ENCODE measurements around the gene FAM161B. TPM values are rescaled to one million over a fixed set of nuclear protein-coding genes. Genes with fewer than 3 reads are reported as not detected.

The FAM161B gene
- total RNA-seq, 1 donor from 2014 or later, result 3.8 TPM

DNA sequence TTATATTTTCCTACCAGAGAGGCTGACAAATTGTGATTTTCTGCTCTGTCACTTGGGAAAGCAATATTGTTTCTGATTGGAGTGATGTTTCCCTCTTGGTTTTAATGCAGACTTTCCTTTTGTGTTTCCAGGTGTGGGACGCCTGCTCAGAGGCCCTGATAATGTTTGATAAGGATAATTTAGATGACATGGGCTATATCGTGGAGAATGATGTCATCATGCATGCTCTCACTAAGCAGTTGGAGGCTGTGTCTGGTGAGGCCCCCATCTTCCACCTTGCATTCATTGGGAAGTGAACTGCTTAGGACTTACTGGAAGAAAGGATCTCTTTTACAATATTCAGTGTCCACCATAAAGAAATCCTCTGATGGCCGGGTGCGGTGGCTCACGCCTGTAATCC is 5.8 kb upstream of the FAM161B start:
- DNase-seq (no peak), ATAC-seq (no peak)
- intact Hi-C loops (cut with DNase I), result no loop called here
- no peak overlapping the region for H3K27ac ChIP-seq
- peaks cover 74% of the 10 kb centered on the region for H3K36me3 ChIP-seq
- TF ChIP-seq, protein P1, sequence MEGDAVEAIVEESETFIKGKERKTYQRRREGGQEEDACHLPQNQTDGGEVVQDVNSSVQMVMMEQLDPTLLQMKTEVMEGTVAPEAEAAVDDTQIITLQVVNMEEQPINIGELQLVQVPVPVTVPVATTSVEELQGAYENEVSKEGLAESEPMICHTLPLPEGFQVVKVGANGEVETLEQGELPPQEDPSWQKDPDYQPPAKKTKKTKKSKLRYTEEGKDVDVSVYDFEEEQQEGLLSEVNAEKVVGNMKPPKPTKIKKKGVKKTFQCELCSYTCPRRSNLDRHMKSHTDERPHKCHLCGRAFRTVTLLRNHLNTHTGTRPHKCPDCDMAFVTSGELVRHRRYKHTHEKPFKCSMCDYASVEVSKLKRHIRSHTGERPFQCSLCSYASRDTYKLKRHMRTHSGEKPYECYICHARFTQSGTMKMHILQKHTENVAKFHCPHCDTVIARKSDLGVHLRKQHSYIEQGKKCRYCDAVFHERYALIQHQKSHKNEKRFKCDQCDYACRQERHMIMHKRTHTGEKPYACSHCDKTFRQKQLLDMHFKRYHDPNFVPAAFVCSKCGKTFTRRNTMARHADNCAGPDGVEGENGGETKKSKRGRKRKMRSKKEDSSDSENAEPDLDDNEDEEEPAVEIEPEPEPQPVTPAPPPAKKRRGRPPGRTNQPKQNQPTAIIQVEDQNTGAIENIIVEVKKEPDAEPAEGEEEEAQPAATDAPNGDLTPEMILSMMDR (IDR thresholded peaks at IDR 0.05), result no peak
- H3K9me3 ChIP-seq, result no peaks in the 10 kb centered on the region
- no peaks in the 10 kb centered on the region for H3K27me3 ChIP-seq
- H3K4me1 ChIP-seq, result peaks cover 8% of the 10 kb centered on the region
- no peak overlapping the region for H3K4me3 ChIP-seq

DNA sequence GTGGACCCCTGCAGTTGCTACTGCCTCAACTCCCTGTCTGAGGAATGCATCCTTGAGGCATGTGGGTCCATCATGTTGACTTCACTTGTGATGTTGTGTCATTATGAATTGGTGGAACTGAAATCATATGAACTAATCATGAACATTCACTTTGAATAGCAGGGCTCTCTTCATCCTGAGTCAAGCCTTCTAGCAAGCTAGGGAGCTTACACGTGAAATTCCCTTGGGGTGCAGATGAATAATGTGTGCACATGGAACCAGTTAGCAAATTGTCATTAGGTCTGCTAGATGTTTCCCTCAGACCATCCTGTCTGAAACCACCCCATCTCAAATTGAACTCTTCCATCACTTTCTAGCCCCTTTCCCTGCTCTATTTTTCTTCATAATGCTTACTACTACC is 3.8 kb upstream of the FAM161B start:
- Histone ChIP-seq H3K27ac (no peak overlapping the region), H3K9me3 (no peaks in the 10 kb centered on the region), H3K4me1 (peaks cover 15% of the 10 kb centered on the region), H3K36me3 (peaks cover 54% of the 10 kb centered on the region), H3K4me3 (no peak overlapping the region), H3K27me3 (no peaks in the 10 kb centered on the region)
- TF ChIP-seq, protein P1 (IDR thresholded peaks at IDR 0.05), result no peak
- no peak for ATAC-seq
- intact Hi-C loops (cut with DNase I), result no loop called here
- DNase-seq, result no peak

DNA sequence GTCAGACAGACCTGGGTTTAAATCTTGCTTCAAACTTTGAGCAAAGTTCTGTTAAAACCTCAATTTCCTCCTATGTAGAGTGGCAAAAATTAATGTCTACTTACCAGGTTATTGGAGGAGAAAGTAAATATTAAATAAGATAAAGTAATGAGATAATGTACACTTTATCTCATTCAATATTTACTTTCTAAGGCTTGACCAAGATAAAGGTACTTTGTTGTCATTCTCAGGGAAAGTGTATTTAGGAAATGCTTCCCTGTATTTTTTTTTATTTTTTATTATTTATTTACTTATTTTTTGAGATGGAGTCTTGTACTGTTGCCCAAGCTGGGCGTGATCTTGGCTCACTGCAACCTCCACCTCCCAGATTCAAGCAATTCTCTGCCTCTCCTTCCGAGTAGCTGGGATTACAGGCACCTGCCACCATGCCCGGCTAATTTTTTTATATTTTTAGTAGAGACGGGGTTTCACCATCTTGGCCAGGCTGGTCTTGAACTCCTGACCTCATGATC is 4.7 kb downstream of the FAM161B start:
- H3K27me3 ChIP-seq, result no peaks in the 10 kb centered on the region
- DNase-seq (no peak), ATAC-seq (no peak)
- peaks cover 17% of the 10 kb centered on the region for H3K4me1 ChIP-seq
- peaks cover 7% of the 10 kb centered on the region for H3K36me3 ChIP-seq
- TF ChIP-seq, protein P1 (IDR thresholded peaks at IDR 0.05), result no peak
- H3K9me3 ChIP-seq, result no peaks in the 10 kb centered on the region
- no peak overlapping the region for H3K4me3 ChIP-seq
- H3K27ac ChIP-seq, result no peak overlapping the region
- intact Hi-C loops (cut with DNase I), result no loop called here

DNA sequence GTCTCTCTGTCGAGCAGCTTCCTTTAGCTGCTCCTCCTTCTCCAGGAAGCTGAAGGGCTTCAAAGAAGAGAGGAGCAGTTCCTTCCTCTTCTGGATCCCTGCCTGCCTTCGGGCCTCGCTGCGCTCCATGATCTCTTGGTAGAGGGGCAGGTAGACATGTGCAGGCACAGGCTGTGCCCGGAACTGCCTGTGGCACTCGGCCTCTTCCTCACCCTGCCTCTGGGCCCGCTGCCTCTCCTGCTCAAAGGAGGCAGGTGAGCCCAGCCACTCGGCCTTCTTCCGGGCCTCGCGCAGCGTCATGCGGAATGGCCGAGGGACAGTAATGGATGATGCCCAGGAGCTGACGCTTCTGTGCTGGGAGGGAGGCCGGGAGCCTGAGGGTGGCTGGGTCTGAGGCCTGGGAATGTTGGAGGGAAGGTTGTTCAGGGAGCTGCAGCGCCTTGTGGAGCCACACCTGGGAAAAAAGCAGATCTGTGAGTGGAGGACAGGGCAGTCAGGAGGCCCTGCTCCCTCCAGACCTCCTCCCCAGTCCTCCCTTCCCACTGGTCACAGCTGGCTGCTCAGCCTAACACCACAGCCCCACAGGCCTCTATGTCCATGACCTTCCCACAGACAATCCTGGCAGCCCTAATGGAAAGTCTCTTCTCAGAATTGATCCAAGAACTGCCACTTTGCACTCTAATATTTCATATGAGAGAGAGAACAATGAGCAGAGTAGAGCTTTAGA is 5.3 kb downstream of the FAM161B start:
- H3K27me3 ChIP-seq, result no peaks in the 10 kb centered on the region
- H3K36me3 ChIP-seq, result peaks cover 7% of the 10 kb centered on the region
- peak; percentile 11 for ATAC-seq
- TF ChIP-seq, protein P1 (IDR thresholded peaks at IDR 0.05), result no peak
- no peak overlapping the region for H3K4me3 ChIP-seq
- no peaks in the 10 kb centered on the region for H3K9me3 ChIP-seq
- intact Hi-C loops (cut with DNase I), result no loop called here
- DNase-seq, result no peak
- no peak overlapping the region for H3K27ac ChIP-seq
- peaks cover 17% of the 10 kb centered on the region for H3K4me1 ChIP-seq

DNA sequence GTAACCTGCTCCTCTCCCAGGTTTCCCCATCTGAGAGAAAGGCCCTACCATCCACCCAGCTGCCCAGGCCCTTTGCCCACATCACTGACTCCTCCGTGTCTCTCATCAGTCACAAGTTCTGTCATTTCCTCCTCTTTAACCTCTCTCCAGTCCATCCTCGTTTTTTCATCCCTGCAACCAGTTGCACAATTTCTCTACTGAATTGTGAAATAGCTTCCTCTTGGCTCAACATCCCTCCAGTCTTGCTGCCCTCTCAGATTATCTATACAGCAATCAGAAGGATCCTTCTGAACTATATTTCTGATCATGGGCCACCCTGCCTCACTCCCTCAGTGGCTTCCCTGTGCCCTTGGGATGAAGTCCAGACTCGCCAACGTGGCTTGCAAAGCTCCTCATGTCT is 6.8 kb downstream of the FAM161B start:
- Histone ChIP-seq H3K4me1 (peaks cover 10% of the 10 kb centered on the region), H3K36me3 (peaks cover 12% of the 10 kb centered on the region), H3K27me3 (no peaks in the 10 kb centered on the region), H3K4me3 (no peak overlapping the region), H3K9me3 (no peaks in the 10 kb centered on the region), H3K27ac (no peak overlapping the region)
- ATAC-seq (peak; percentile 79), DNase-seq (no peak)
- TF ChIP-seq, protein P1 (IDR thresholded peaks at IDR 0.05), result no peak
- intact Hi-C loops (cut with DNase I), result no loop called here
